Spleen (tissue), 11 donors: Measurements from ENCODE around the gene METTL26. TPM values are rescaled to one million over a fixed set of nuclear protein-coding genes. Genes with fewer than 3 reads are reported as not detected.

Source experiments
- DNase-seq: peaks from one replicate; pipeline ENCODE4 v3.0.0-alpha.2; 2020
- H3K27ac ChIP-seq, 8 donors: fragments of 200-600 bp; sonication (generic) in 7 of 8; 1 replicate in 4 of 8; 2 replicates in 4 of 8; pipeline versions ENCODE4 v1.5.0 to v1.8.0; 2016 to 2021; ENCODE audit warnings: inconsistent platforms in 4 of 8, mild to moderate bottlenecking in 4 of 8, moderate library complexity in 1 of 8
- H3K27me3 ChIP-seq, 7 donors: fragments of 200-600 bp; sonication (generic) in 6 of 7; replicated peaks in 1 of 7; 1 replicate in 4 of 7; 2 replicates in 3 of 7; pipeline versions ENCODE4 v1.5.0 to v1.8.0; 2016 to 2021; ENCODE audit warnings: inconsistent platforms in 3 of 7, mild to moderate bottlenecking in 1 of 7
- H3K36me3 ChIP-seq, 6 donors: fragments of 200-600 bp; sonication (generic) in 5 of 6; 1 replicate in 4 of 6; 2 replicates in 2 of 6; pipeline versions ENCODE4 v1.5.0 to v1.8.0; 2016 to 2021; ENCODE audit warnings: inconsistent platforms in 2 of 6
- H3K4me1 ChIP-seq, 6 donors: fragments of 200-600 bp; sonication (generic) in 5 of 6; 1 replicate in 3 of 6; 2 replicates in 3 of 6; pipeline versions ENCODE4 v1.5.0 to v1.8.0; 2016 to 2021; ENCODE audit warnings: inconsistent platforms in 3 of 6
- H3K4me3 ChIP-seq, 8 donors: fragments of 200-600 bp; sonication (generic) in 7 of 8; 1 replicate in 4 of 8; 2 replicates in 4 of 8; pipeline versions ENCODE4 v1.5.0 to v1.8.0; 2016 to 2021; ENCODE audit warnings: inconsistent platforms in 4 of 8, mild to moderate bottlenecking in 4 of 8, moderate library complexity in 2 of 8
- H3K9me3 ChIP-seq, 8 donors: fragments of 200-600 bp; sonication (generic) in 7 of 8; 1 replicate in 4 of 8; 2 replicates in 4 of 8; pipeline versions ENCODE4 v1.5.0 to v1.8.0; 2016 to 2021; ENCODE audit warnings: inconsistent platforms in 4 of 8
- CTCF ChIP-seq, 11 experiments: fragments of 200-600 bp in 7 of 11; fragments of 450-650 bp in 4 of 11; sonication (generic) in 4 of 11; IDR thresholded peaks in 8 of 11; conservative IDR thresholded peaks in 3 of 11; 1 replicate in 7 of 11; 2 replicates in 4 of 11; pipeline versions ENCODE4 v1.4.0 to v1.8.0; 2016 to 2021; ENCODE audit warnings: antibody characterized with exemption in 11 of 11, inconsistent platforms in 4 of 11, mild to moderate bottlenecking in 1 of 11
- POLR2A ChIP-seq, 3 donors: fragments of 450-650 bp; IDR thresholded peaks; one replicate each; pipeline ENCODE4 v1.5.1; 2017; ENCODE audit warnings: antibody characterized with exemption in 3 of 3, mild to moderate bottlenecking in 1 of 3
- POLR2AphosphoS5 ChIP-seq, 3 donors: sonication (generic); formaldehyde crosslinking; IDR thresholded peaks; one replicate each; pipeline ENCODE4 v1.5.1; 2017; ENCODE audit warnings: antibody characterized with exemption in 3 of 3
- WGBS, 5 donors: extraction: QIAGEN DNeasy Blood & Tissue Kit in 3 of 5; methylation state at CpG; one replicate each; pipeline versions ENCODE4 v1.1.5 to v1.1.7; 2013 to 2018; 5-methylcytosine and 5-hydroxymethylcytosine counted together
- intact Hi-C: fragments of 100-400 bp; cut with DNase I; formaldehyde crosslinking; loops from one replicate; pipeline ENCODE4 v1.15.0; 2023; ENCODE audit warnings: low total_unique reads
- polyA plus RNA-seq, 3 donors: library from polyadenylated mRNA; stranded (reverse); fragments of 200-250 nt; gene quantifications; one replicate each; pipeline ENCODE4 v1.2.1, GENCODE V29; 2013
- total RNA-seq, 7 donors: library from RNA; depleted of rRNA in 3 of 7; stranded (reverse); fragments of >200 nt in 3 of 7; fragmentation: NEBNext Ultra II Directional in 4 of 7; extraction: Animal tissue kit (Norgen Biotek cat#: 25700) in 4 of 7; gene quantifications; one replicate each; pipeline versions ENCODE4 v1.1.0 to v1.2.1, GENCODE V29; 2016 to 2021
- donor health status: healthy with polysubstance abuse.
- donor health status: DM: no; HTN: no; CAD: no; lungs with moderate emphysema.
- donor health status: DM: no; HTN: no; CAD: no.
- donor health status: Bipolar disorder and iron deficiency.
- donor health status: healthy.
- donor health status: DM: no; HTN: no; CAD: no.
- donor health status: DM: yes; HTN: yes; CAD: no.

METTL26 gene
- total and polyA plus RNA-seq, 10 donors, result 39.6 to 165 (median 59.4) TPM

GRCh38 chr16:678858-679813 lies 43.0 kb upstream of the METTL26 start:
- H3K4me3 ChIP-seq, result peak overlapping the region; percentile 38 to 93 (median 66)
- peak overlapping the region in 7 of 8 donors; percentile 63 to 97 (median 94) for H3K27ac ChIP-seq
- no peaks in the 10 kb centered on the region for H3K9me3 ChIP-seq
- peaks cover 0 to 28% (median 17%) of the 10 kb centered on the region in 6 donors for H3K36me3 ChIP-seq
- DNase-seq, result peak; percentile 94
- H3K27me3 ChIP-seq, result peaks cover 0 to 39% (median 15%) of the 10 kb centered on the region in 7 donors
- intact Hi-C loops, result no loop called here
- peaks cover 33 to 83% (median 69%) of the 10 kb centered on the region in 6 donors for H3K4me1 ChIP-seq
- TF ChIP-seq POLR2A (IDR thresholded peaks at IDR 0.05), result no peak
- no peak for TF ChIP-seq CTCF (IDR thresholded peaks at IDR 0.05 in 8 of 11, conservative IDR thresholded peaks at IDR 0.05 in 3 of 11)
- peak in 2 of 3 donors; percentile 2 to 47 for TF ChIP-seq POLR2AphosphoS5 (IDR thresholded peaks at IDR 0.05)
- WGBS, 5 donors, result 22 to 80% (median 24%) methylated on average over 4 to 52 of the region's 52 CpGs

GRCh38 chr16:678209-678857 lies 42.2 kb upstream of the METTL26 start:
- H3K27me3 ChIP-seq, result peaks cover 0 to 39% (median 15%) of the 10 kb centered on the region in 7 donors
- H3K36me3 ChIP-seq, result peaks cover 0 to 36% (median 22%) of the 10 kb centered on the region in 6 donors
- peaks cover 30 to 85% (median 67%) of the 10 kb centered on the region in 6 donors for H3K4me1 ChIP-seq
- H3K9me3 ChIP-seq, result no peaks in the 10 kb centered on the region
- no peak overlapping the region for H3K4me3 ChIP-seq
- intact Hi-C loops, result no loop called here
- no peak for DNase-seq
- WGBS, 5 donors, result 70 to 83% (median 77%) methylated on average over 9 to 21 of the region's 21 CpGs
- peak overlapping the region in 1 of 8 donors; percentile 97 for H3K27ac ChIP-seq
- no peak for TF ChIP-seq POLR2A (IDR thresholded peaks at IDR 0.05)
- no peak for TF ChIP-seq CTCF (IDR thresholded peaks at IDR 0.05 in 8 of 11, conservative IDR thresholded peaks at IDR 0.05 in 3 of 11)
- TF ChIP-seq POLR2AphosphoS5 (IDR thresholded peaks at IDR 0.05), result no peak

- intact Hi-C loops, result no loop called here
- peaks cover 0 to 36% (median 25%) of the 10 kb centered on the region in 6 donors for H3K36me3 ChIP-seq
- no peak for TF ChIP-seq POLR2A (IDR thresholded peaks at IDR 0.05)
- TF ChIP-seq CTCF (IDR thresholded peaks at IDR 0.05 in 8 of 11, conservative IDR thresholded peaks at IDR 0.05 in 3 of 11), result no peak
- TF ChIP-seq POLR2AphosphoS5 (IDR thresholded peaks at IDR 0.05), result no peak
- H3K4me3 ChIP-seq, result no peak overlapping the region
- no peaks in the 10 kb centered on the region for H3K9me3 ChIP-seq
- H3K27ac ChIP-seq, result no peak overlapping the region
- no peak for DNase-seq
- H3K4me1 ChIP-seq, result peaks cover 28 to 79% (median 59%) of the 10 kb centered on the region in 6 donors
- WGBS, 5 donors, result 54 to 74% (median 62%) methylated on average over 37 to 57 of the region's 57 CpGs
- peaks cover 0 to 39% (median 15%) of the 10 kb centered on the region in 7 donors for H3K27me3 ChIP-seq
These were observed 41.4 kb upstream of the METTL26 start for GRCh38 chr16:677316-678190.
